Measurements from ENCODE around the gene IGFLR1.
A peak's percentile ranks its signal among the peaks of the same experiment; 100 is the strongest.

Gene IGFLR1

GRCh38 chr19:35723671-35724070, 18.6 kb downstream of the IGFLR1 start:
- no peak for DNase-seq (ENCODE audit: low read depth)

GRCh38 chr19:35722897-35723296, 19.4 kb downstream of the IGFLR1 start:
- no peak for DNase-seq (ENCODE audit: low read depth)

- DNase-seq (ENCODE audit: low read depth): no peak
These were observed 19.8 kb downstream of the IGFLR1 start for GRCh38 chr19:35722461-35722860.

- no peak for DNase-seq (ENCODE audit: low read depth)
These were observed 20.9 kb downstream of the IGFLR1 start for GRCh38 chr19:35721374-35721773.

GRCh38 chr19:35720648-35721047, 21.6 kb downstream of the IGFLR1 start:
- no peak for DNase-seq (ENCODE audit: low read depth)

GRCh38 chr19:35720163-35720524, 22.1 kb downstream of the IGFLR1 start:
- DNase-seq (ENCODE audit: low read depth): no peak

- DNase-seq (ENCODE audit: low read depth): no peak
These were observed 22.7 kb downstream of the IGFLR1 start for GRCh38 chr19:35719402-35720162.

- DNase-seq (ENCODE audit: low read depth): peak; percentile 47
These were observed 23.8 kb downstream of the IGFLR1 start for GRCh38 chr19:35718345-35719041.

- DNase-seq (ENCODE audit: low read depth): no peak
These were observed 24.4 kb downstream of the IGFLR1 start, which contains the start of gene KMT2B for GRCh38 chr19:35717665-35718344. TSS of gene KMT2B (plus strand) at chr19:35718003. CDS start at chr19:35718019, 16 bp downstream.

- DNase-seq (ENCODE audit: low read depth): peak; percentile 95
These were observed 25.2 kb downstream of the IGFLR1 start for GRCh38 chr19:35716801-35717664.

GRCh38 chr19:35715981-35716800, 26.1 kb downstream of the IGFLR1 start:
- no peak for DNase-seq (ENCODE audit: low read depth)

GRCh38 chr19:35715355-35715809, 26.9 kb downstream of the IGFLR1 start:
- no peak for DNase-seq (ENCODE audit: low read depth)

- DNase-seq (ENCODE audit: low read depth): no peak
These were observed 27.5 kb downstream of the IGFLR1 start for GRCh38 chr19:35714601-35715354.

- no peak for DNase-seq (ENCODE audit: low read depth)
These were observed 28.3 kb downstream of the IGFLR1 start for GRCh38 chr19:35713904-35714495.

- DNase-seq (ENCODE audit: low read depth): no peak
These were observed 28.8 kb downstream of the IGFLR1 start for GRCh38 chr19:35713506-35713850.

GRCh38 chr19:35712567-35713505, 29.4 kb downstream of the IGFLR1 start:
- DNase-seq (ENCODE audit: low read depth): no peak

- peak; percentile 46 for DNase-seq (ENCODE audit: low read depth)
These were observed 31.2 kb downstream of the IGFLR1 start for GRCh38 chr19:35710784-35711723.

GRCh38 chr19:35708391-35708790, 33.9 kb downstream of the IGFLR1 start:
- DNase-seq (ENCODE audit: low read depth): no peak
